Measurements from ENCODE around the gene PIEZO2. TPM values are rescaled to one million over a fixed set of nuclear protein-coding genes. Genes with fewer than 3 reads are reported as not detected.

Gene PIEZO2
- total RNA-seq, 1 donor from 2014 or later, result 4.2 TPM

- Mint-ChIP-seq H3K27ac (no peak overlapping the region), H3K36me3 (no peaks in the 10 kb centered on the region), H3K4me3 (no peak overlapping the region), H3K9me3 (no peaks in the 10 kb centered on the region), H3K4me1 (no peaks in the 10 kb centered on the region), H3K27me3 (ENCODE audit: insufficient read depth, low read depth) (no peaks in the 10 kb centered on the region)
- no peaks in the 10 kb centered on the region for H4K20me1 ChIP-seq (ENCODE audit: low read depth)
- no peak overlapping the region for H3K27ac ChIP-seq
- no peak overlapping the region for H3K4me3 ChIP-seq
- no peak for DNase-seq (ENCODE audit: low spot score)
- H3K9ac ChIP-seq, result no peak overlapping the region
- no peaks in the 10 kb centered on the region for H3F3A ChIP-seq (ENCODE audit: low read depth)
- no peaks in the 10 kb centered on the region for H3K36me3 ChIP-seq
- no peaks in the 10 kb centered on the region for H3K27me3 ChIP-seq
- no peaks in the 10 kb centered on the region for H3K79me2 ChIP-seq (ENCODE audit: low read depth)
- H3K4me2 ChIP-seq, result no peak overlapping the region
- H3K4me1 ChIP-seq, result no peaks in the 10 kb centered on the region
- H3K9me3 ChIP-seq (ENCODE audit: low read depth), result no peaks in the 10 kb centered on the region
- no peak for TF ChIP-seq CTCF (IDR thresholded peaks at IDR 0.05)
- no peak for TF ChIP-seq EZH2phosphoT487 (IDR thresholded peaks at IDR 0.05)
- no peak for TF ChIP-seq EZH2 (IDR thresholded peaks at IDR 0.05)
- no peak overlapping the region for H2AFZ ChIP-seq (replicated peaks)
These were observed 74.5 kb downstream of the PIEZO2 start for GRCh38 chr18:11074889-11075288.

GRCh38 chr18:11073971-11074370, 75.4 kb downstream of the PIEZO2 start:
- Mint-ChIP-seq H3K4me1 (no peaks in the 10 kb centered on the region), H3K27me3 (ENCODE audit: insufficient read depth, low read depth) (no peaks in the 10 kb centered on the region), H3K4me3 (no peak overlapping the region), H3K27ac (no peak overlapping the region), H3K36me3 (no peaks in the 10 kb centered on the region), H3K9me3 (no peaks in the 10 kb centered on the region)
- no peaks in the 10 kb centered on the region for H4K20me1 ChIP-seq (ENCODE audit: low read depth)
- no peaks in the 10 kb centered on the region for H3K36me3 ChIP-seq
- no peaks in the 10 kb centered on the region for H3K79me2 ChIP-seq (ENCODE audit: low read depth)
- H3K4me3 ChIP-seq, result no peak overlapping the region
- no peaks in the 10 kb centered on the region for H3K27me3 ChIP-seq
- no peak overlapping the region for H3K9ac ChIP-seq
- H3F3A ChIP-seq (ENCODE audit: low read depth), result no peaks in the 10 kb centered on the region
- H3K27ac ChIP-seq, result no peak overlapping the region
- no peak for DNase-seq (ENCODE audit: low spot score)
- no peaks in the 10 kb centered on the region for H3K9me3 ChIP-seq (ENCODE audit: low read depth)
- TF ChIP-seq EZH2 (IDR thresholded peaks at IDR 0.05) (no peak), EZH2phosphoT487 (IDR thresholded peaks at IDR 0.05) (no peak), CTCF (IDR thresholded peaks at IDR 0.05) (no peak)
- H3K4me2 ChIP-seq, result no peak overlapping the region
- H2AFZ ChIP-seq (replicated peaks), result no peak overlapping the region
- no peaks in the 10 kb centered on the region for H3K4me1 ChIP-seq

DNA sequence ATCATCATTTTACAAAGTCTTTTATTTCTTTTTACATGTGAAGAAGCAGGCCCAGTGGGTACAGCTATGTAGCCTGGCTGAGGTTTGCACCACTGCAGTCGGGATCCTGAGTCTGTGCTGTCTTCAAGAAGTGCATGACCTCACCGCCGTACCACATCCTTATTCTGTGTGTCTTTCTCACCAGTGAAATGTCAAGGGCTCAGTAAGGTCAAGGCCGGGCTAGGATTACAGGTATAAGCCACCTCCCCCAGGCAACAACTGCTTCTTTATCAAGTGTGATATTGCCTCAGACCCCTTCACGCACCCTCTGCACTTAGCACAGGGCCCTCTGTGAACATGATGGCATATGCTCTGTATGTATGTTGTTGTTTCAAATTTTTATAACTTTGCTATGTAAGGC, 76.7 kb downstream of the PIEZO2 start:
- Histone ChIP-seq H3F3A (ENCODE audit: low read depth) (no peaks in the 10 kb centered on the region), H3K36me3 (no peaks in the 10 kb centered on the region), H3K4me3 (no peak overlapping the region), H3K79me2 (ENCODE audit: low read depth) (no peaks in the 10 kb centered on the region), H3K9me3 (ENCODE audit: low read depth) (no peaks in the 10 kb centered on the region), H3K27me3 (no peaks in the 10 kb centered on the region), H3K9ac (no peak overlapping the region), H3K27ac (no peak overlapping the region), H3K4me1 (no peaks in the 10 kb centered on the region), H4K20me1 (ENCODE audit: low read depth) (no peaks in the 10 kb centered on the region), H3K4me2 (no peak overlapping the region), H2AFZ (replicated peaks) (no peak overlapping the region)
- H3K9me3 Mint-ChIP-seq, result peaks cover 5% of the 10 kb centered on the region
- TF ChIP-seq EZH2 (IDR thresholded peaks at IDR 0.05), result no peak
- no peak for TF ChIP-seq CTCF (IDR thresholded peaks at IDR 0.05)
- no peak for DNase-seq (ENCODE audit: low spot score)
- H3K27me3 Mint-ChIP-seq (ENCODE audit: insufficient read depth, low read depth), result no peaks in the 10 kb centered on the region
- H3K27ac Mint-ChIP-seq, result no peak overlapping the region
- no peaks in the 10 kb centered on the region for H3K4me1 Mint-ChIP-seq
- no peaks in the 10 kb centered on the region for H3K36me3 Mint-ChIP-seq
- H3K4me3 Mint-ChIP-seq, result no peak overlapping the region

DNA sequence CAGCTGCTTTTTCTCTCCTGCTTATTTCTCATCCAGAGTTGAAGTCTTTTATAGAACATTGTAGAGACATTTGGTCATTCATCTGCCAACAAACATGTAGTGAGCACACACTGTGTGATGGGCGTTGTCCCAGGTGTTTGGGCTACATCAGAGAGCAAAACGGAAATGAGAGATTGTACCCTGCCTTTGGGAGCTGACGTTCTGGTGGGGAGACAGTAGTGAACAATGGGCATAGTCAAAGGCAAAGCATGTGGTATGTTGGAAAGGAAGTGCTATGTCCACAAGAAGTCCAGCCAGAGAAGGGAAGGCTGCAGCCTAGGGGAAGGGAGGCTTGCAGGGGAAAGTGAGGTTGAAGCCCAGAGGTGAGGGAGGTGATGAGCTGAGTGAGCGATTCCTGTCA, 78.1 kb downstream of the PIEZO2 start:
- Mint-ChIP-seq H3K4me3 (no peak overlapping the region), H3K4me1 (no peaks in the 10 kb centered on the region), H3K27ac (no peak overlapping the region), H3K36me3 (no peaks in the 10 kb centered on the region), H3K9me3 (peaks cover 5% of the 10 kb centered on the region), H3K27me3 (ENCODE audit: insufficient read depth, low read depth) (no peaks in the 10 kb centered on the region)
- H3K9ac ChIP-seq, result no peak overlapping the region
- H4K20me1 ChIP-seq (ENCODE audit: low read depth), result no peaks in the 10 kb centered on the region
- no peak overlapping the region for H3K4me3 ChIP-seq
- no peaks in the 10 kb centered on the region for H3F3A ChIP-seq (ENCODE audit: low read depth)
- no peak overlapping the region for H2AFZ ChIP-seq (replicated peaks)
- H3K4me1 ChIP-seq, result no peaks in the 10 kb centered on the region
- H3K36me3 ChIP-seq, result no peaks in the 10 kb centered on the region
- no peaks in the 10 kb centered on the region for H3K79me2 ChIP-seq (ENCODE audit: low read depth)
- no peaks in the 10 kb centered on the region for H3K9me3 ChIP-seq (ENCODE audit: low read depth)
- DNase-seq (ENCODE audit: low spot score), result no peak
- H3K27me3 ChIP-seq, result no peaks in the 10 kb centered on the region
- no peak for TF ChIP-seq EZH2phosphoT487 (IDR thresholded peaks at IDR 0.05)
- no peak for TF ChIP-seq CTCF (IDR thresholded peaks at IDR 0.05)
- no peak for TF ChIP-seq EZH2 (IDR thresholded peaks at IDR 0.05)
- no peak overlapping the region for H3K27ac ChIP-seq
- H3K4me2 ChIP-seq, result no peak overlapping the region
